ENCODE measurements around the gene CTIF. TPM values are rescaled to one million over a fixed set of nuclear protein-coding genes. Genes with fewer than 3 reads are reported as not detected.

Gene CTIF
- total RNA-seq, 4 donors from 2014 or later: 16.6 to 116 (median 34.5) TPM

DNA sequence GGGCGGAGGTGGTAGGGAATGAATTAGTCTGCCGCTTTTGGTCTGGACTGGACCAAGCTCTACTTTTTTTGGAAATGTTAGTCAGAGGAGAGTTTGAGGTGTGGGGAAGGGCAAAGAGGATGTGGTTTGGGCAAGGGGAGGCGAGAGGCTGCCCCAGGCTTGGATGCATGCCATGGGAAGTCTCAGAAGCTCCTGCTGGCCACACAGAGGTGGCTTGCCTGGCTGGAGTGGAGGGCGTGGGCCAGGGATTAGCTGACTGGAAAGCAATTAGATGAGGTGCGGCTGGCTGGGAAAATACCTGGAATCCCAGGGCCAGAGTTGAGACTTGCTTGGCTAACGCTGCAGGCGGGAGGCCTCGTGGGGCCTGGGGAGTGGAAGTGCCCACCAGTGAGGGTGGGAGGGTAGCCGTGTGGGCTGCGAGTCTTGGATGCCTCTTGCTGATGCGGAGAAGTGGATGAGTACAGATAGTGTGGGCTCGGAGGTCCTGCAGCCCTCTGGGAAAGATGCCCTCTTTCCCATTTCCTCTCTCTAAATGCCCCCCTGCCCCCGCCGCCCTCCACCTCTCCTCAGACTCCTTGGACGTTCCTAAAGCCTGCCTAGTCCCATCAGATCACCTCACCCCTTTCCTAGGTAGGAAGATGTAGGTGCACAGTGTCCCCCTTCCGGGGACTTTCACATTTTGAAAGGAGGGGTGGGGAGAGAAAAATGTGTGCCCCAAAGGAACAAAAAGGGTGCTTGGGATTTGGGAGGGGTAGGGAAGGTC lies 294.3 kb downstream of the CTIF start:
- Histone ChIP-seq H3K4me3 (no peak overlapping the region), H3K9me3 (no peaks in the 10 kb centered on the region), H3K36me3 (no peaks in the 10 kb centered on the region), H3K27ac (peak overlapping the region in 2 of 4 donors; percentile 22 to 69), H3K4me1 (peaks cover 6 to 38% (median 15%) of the 10 kb centered on the region in 4 donors), H3K27me3 (no peaks in the 10 kb centered on the region)
- peak; percentile 20 to 78 (median 72) for DNase-seq
- TF ChIP-seq POLR2A (IDR thresholded peaks at IDR 0.05): no peak
- TF ChIP-seq, protein P1, sequence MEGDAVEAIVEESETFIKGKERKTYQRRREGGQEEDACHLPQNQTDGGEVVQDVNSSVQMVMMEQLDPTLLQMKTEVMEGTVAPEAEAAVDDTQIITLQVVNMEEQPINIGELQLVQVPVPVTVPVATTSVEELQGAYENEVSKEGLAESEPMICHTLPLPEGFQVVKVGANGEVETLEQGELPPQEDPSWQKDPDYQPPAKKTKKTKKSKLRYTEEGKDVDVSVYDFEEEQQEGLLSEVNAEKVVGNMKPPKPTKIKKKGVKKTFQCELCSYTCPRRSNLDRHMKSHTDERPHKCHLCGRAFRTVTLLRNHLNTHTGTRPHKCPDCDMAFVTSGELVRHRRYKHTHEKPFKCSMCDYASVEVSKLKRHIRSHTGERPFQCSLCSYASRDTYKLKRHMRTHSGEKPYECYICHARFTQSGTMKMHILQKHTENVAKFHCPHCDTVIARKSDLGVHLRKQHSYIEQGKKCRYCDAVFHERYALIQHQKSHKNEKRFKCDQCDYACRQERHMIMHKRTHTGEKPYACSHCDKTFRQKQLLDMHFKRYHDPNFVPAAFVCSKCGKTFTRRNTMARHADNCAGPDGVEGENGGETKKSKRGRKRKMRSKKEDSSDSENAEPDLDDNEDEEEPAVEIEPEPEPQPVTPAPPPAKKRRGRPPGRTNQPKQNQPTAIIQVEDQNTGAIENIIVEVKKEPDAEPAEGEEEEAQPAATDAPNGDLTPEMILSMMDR (IDR thresholded peaks at IDR 0.05): peak in 1 of 6 experiments; percentile 14

DNA sequence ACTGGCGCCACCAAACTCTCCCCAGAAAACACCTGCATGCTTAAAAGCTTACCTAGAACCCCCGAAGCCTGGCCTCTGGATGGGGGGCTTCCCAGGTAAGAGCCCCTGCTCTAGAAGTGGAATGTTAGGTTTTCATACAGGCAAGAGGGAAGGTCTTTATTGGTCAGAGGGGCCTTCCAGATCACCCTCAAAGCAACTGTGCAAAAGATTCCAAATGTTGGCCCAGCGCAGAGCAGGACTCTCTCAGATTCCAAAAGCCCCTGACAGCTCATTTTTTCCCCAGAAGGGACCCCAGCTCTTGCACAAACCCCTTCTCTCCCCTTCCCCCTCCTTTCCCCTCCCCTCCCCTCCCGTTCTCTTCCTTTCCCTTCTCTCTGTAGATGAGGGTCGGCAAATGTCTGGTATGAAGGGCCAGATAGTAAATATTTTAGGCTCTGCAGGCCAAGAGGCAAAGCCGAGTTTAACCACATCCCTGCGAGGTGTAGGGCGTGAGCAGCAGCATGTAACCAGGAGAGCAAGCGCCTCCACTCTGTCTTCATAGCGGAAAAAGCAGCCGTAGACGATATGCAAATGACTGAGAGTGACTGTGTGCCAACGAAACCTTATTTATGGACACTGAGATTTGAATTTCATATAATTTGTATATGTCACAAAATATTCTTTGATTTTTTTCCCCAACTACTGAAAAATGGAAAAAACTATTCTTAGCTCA lies 295.0 kb downstream of the CTIF start:
- H3K27me3 ChIP-seq: no peaks in the 10 kb centered on the region
- peaks cover 6 to 31% (median 12%) of the 10 kb centered on the region in 4 donors for H3K4me1 ChIP-seq
- no peaks in the 10 kb centered on the region for H3K9me3 ChIP-seq
- peak overlapping the region in 3 of 4 donors; percentile 19 to 69 (median 56) for H3K27ac ChIP-seq
- peak in 2 of 3 donors; percentile 78 to 84 for DNase-seq
- no peaks in the 10 kb centered on the region for H3K36me3 ChIP-seq
- TF ChIP-seq, protein P1 (IDR thresholded peaks at IDR 0.05): no peak
- H3K4me3 ChIP-seq: peak overlapping the region in 3 of 4 donors; percentile 8 to 28 (median 25)

DNA sequence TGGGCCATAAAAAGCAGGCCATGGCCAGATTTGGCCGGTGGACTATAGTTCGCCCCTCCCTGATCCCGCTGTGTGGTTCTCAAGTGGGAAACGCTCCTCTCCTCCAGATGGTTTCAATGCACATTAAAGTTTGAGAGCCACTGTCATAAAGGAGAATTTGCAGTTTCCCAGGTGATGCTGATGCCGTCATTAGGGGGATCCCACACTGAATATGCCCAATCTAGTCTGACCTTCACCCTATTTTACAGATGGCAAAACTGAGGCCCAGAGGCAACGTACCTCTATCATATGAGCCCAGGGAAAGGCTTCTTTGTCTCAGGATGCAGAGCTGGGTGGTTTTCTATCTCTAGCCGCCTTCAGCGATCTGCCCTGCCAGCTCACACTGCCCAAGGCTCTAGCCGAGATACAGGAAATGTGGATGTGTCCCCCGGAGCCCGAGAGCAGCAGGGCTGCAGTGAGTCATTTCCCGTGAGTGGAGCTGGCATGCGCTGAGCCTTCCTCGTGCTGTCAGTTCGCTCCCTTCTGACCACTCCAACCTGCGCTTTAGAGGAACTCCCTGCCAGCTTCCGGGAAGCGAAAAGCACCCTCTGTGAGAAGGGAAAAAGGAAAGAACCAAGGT lies 295.7 kb downstream of the CTIF start:
- no peak for TF ChIP-seq POLR2A (IDR thresholded peaks at IDR 0.05)
- TF ChIP-seq, protein P1 (IDR thresholded peaks at IDR 0.05): no peak
- Histone ChIP-seq H3K4me3 (peak overlapping the region in 3 of 4 donors; percentile 8 to 28 (median 25)), H3K9me3 (no peaks in the 10 kb centered on the region), H3K27ac (peak overlapping the region in 3 of 4 donors; percentile 19 to 69 (median 56)), H3K27me3 (no peaks in the 10 kb centered on the region), H3K36me3 (no peaks in the 10 kb centered on the region), H3K4me1 (peaks cover 6 to 24% (median 12%) of the 10 kb centered on the region in 4 donors)
- peak; percentile 57 to 87 (median 79) for DNase-seq

DNA sequence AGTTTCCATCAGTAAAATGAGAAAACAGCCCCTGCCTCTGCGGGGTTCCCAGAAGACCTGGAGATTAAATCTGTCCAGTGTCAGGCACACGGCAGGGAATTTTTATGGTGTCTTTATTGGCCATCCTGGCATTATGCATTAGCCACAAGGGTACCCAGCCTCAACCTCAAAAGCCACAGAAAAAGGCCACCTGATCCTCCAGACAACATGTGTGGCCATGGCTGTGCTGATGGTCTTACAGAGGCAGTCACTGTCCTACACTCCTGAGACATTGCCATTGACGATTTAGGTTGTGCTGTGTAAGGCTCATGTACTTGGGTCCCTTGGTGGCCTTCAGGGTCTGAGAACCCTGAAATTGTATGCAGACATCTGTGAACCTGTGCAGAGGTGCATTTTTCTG lies 296.3 kb downstream of the CTIF start:
- Histone ChIP-seq H3K9me3 (no peaks in the 10 kb centered on the region), H3K4me3 (peak overlapping the region in 1 of 4 donors; percentile 25), H3K27me3 (no peaks in the 10 kb centered on the region), H3K27ac (peak overlapping the region in 3 of 4 donors; percentile 19 to 69 (median 56)), H3K4me1 (peaks cover 6 to 19% (median 12%) of the 10 kb centered on the region in 4 donors), H3K36me3 (no peaks in the 10 kb centered on the region)
- peak in 1 of 3 donors; percentile 44 for DNase-seq
- TF ChIP-seq POLR2A (IDR thresholded peaks at IDR 0.05): no peak
- TF ChIP-seq, protein P1 (IDR thresholded peaks at IDR 0.05): no peak

DNA sequence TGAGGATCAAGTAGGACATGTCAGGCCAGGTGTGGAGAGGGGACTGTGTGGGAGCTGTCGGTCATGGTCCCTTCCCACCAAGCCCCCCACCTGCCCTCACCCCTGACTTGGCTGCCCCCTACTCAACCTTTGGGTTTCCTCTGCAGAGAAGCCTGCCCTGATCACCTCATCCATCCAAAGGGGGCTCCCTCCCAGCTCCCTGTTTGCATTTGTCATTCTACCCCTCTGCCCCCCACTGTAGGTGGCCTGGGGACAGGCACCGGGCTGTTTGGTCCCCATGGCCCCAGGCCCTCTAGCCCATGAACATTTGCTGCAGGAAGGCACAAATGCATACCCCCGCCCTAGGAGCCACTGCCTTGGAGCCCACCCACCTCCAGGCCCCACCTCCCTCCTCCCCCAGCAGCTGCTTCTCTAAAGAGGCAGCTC lies 296.9 kb downstream of the CTIF start:
- DNase-seq: peak in 2 of 3 donors; percentile 37 to 43
- H3K27me3 ChIP-seq: no peaks in the 10 kb centered on the region
- TF ChIP-seq POLR2A (IDR thresholded peaks at IDR 0.05): no peak
- TF ChIP-seq, protein P1 (IDR thresholded peaks at IDR 0.05): no peak
- no peaks in the 10 kb centered on the region for H3K9me3 ChIP-seq
- no peak overlapping the region for H3K4me3 ChIP-seq
- H3K4me1 ChIP-seq: peaks cover 6 to 19% (median 12%) of the 10 kb centered on the region in 4 donors
- H3K36me3 ChIP-seq: no peaks in the 10 kb centered on the region
- no peak overlapping the region for H3K27ac ChIP-seq
